ENCODE results near the gene CLEC4C. TPM values are rescaled to one million over a fixed set of nuclear protein-coding genes. Genes with fewer than 3 reads are reported as not detected.
A peak's percentile ranks its signal among the peaks of the same experiment; 100 is the strongest.

Gene CLEC4C
- total and polyA plus RNA-seq, 9 donors, result 0.09 TPM; not detected in 8

GRCh38 chr12:7729746-7730145 lies 17.4 kb downstream of the CLEC4C start:
- no peaks in the 10 kb centered on the region for H3K4me1 ChIP-seq (ENCODE audit: control insufficient read depth, insufficient read depth, low read length)
- peak; percentile 11 for DNase-seq
- H3K27ac ChIP-seq (ENCODE audit: low read length), result no peak overlapping the region
- no peaks in the 10 kb centered on the region for H3K27me3 ChIP-seq (ENCODE audit: control insufficient read depth, insufficient read depth, low read length)
- no peaks in the 10 kb centered on the region for H3K36me3 ChIP-seq (ENCODE audit: control insufficient read depth, insufficient read depth, low read length)
- H3K4me3 ChIP-seq (ENCODE audit: low read length), result no peak overlapping the region
- H3K9me3 ChIP-seq (replicated peaks; ENCODE audit: control insufficient read depth, low read depth, low read length), result no peaks in the 10 kb centered on the region
- WGBS (ENCODE audit: insufficient coverage), result 0% methylated on average over 2 of the region's 4 CpGs

- H3K9me3 ChIP-seq (replicated peaks; ENCODE audit: control insufficient read depth, low read depth, low read length), result no peaks in the 10 kb centered on the region
- no peaks in the 10 kb centered on the region for H3K27me3 ChIP-seq (ENCODE audit: control insufficient read depth, insufficient read depth, low read length)
- no peaks in the 10 kb centered on the region for H3K4me1 ChIP-seq (ENCODE audit: control insufficient read depth, insufficient read depth, low read length)
- H3K4me3 ChIP-seq (ENCODE audit: low read length), result no peak overlapping the region
- no peak for DNase-seq
- H3K27ac ChIP-seq (ENCODE audit: low read length), result no peak overlapping the region
- no peaks in the 10 kb centered on the region for H3K36me3 ChIP-seq (ENCODE audit: control insufficient read depth, insufficient read depth, low read length)
- 69% methylated on average over 2 of the region's 3 CpGs for WGBS (ENCODE audit: insufficient coverage)
Measured at GRCh38 chr12:7723926-7724325, 23.2 kb downstream of the CLEC4C start.

- no peak for DNase-seq
- WGBS (ENCODE audit: insufficient coverage), result no CpG with 5 or more reads among the region's 15 CpGs
- H3K9me3 ChIP-seq (replicated peaks; ENCODE audit: control insufficient read depth, low read depth, low read length), result no peaks in the 10 kb centered on the region
- no peak overlapping the region for H3K27ac ChIP-seq (ENCODE audit: low read length)
- H3K36me3 ChIP-seq (ENCODE audit: control insufficient read depth, insufficient read depth, low read length), result no peaks in the 10 kb centered on the region
- no peaks in the 10 kb centered on the region for H3K4me1 ChIP-seq (ENCODE audit: control insufficient read depth, insufficient read depth, low read length)
- H3K4me3 ChIP-seq (ENCODE audit: low read length), result no peak overlapping the region
- H3K27me3 ChIP-seq (ENCODE audit: control insufficient read depth, insufficient read depth, low read length), result no peaks in the 10 kb centered on the region
Measured at GRCh38 chr12:7719946-7720730, 27.0 kb downstream of the CLEC4C start.

- no peaks in the 10 kb centered on the region for H3K36me3 ChIP-seq (ENCODE audit: control insufficient read depth, insufficient read depth, low read length)
- WGBS (ENCODE audit: insufficient coverage), result no CpG with 5 or more reads among the region's 5 CpGs
- DNase-seq, result peak; percentile 7
- no peak overlapping the region for H3K4me3 ChIP-seq (ENCODE audit: low read length)
- H3K9me3 ChIP-seq (replicated peaks; ENCODE audit: control insufficient read depth, low read depth, low read length), result no peaks in the 10 kb centered on the region
- H3K4me1 ChIP-seq (ENCODE audit: control insufficient read depth, insufficient read depth, low read length), result no peaks in the 10 kb centered on the region
- no peak overlapping the region for H3K27ac ChIP-seq (ENCODE audit: low read length)
- H3K27me3 ChIP-seq (ENCODE audit: control insufficient read depth, insufficient read depth, low read length), result no peaks in the 10 kb centered on the region
Measured at GRCh38 chr12:7716381-7716780, 30.8 kb downstream of the CLEC4C start.

GRCh38 chr12:7712841-7713442 lies 34.2 kb downstream of the CLEC4C start:
- no peak for DNase-seq
- H3K9me3 ChIP-seq (replicated peaks; ENCODE audit: control insufficient read depth, low read depth, low read length), result no peaks in the 10 kb centered on the region
- H3K27me3 ChIP-seq (ENCODE audit: control insufficient read depth, insufficient read depth, low read length), result no peaks in the 10 kb centered on the region
- H3K27ac ChIP-seq (ENCODE audit: low read length), result no peak overlapping the region
- no peaks in the 10 kb centered on the region for H3K4me1 ChIP-seq (ENCODE audit: control insufficient read depth, insufficient read depth, low read length)
- no peaks in the 10 kb centered on the region for H3K36me3 ChIP-seq (ENCODE audit: control insufficient read depth, insufficient read depth, low read length)
- WGBS (ENCODE audit: insufficient coverage), result 86% methylated on average over 21 of the region's 28 CpGs
- H3K4me3 ChIP-seq (ENCODE audit: low read length), result no peak overlapping the region

GRCh38 chr12:7711133-7711532 lies 36.0 kb downstream of the CLEC4C start, which contains the start of gene DPPA3:
TSS of gene DPPA3 (plus strand) at chr12:7711433. CDS start at chr12:7711571, 138 bp downstream.
- Histone ChIP-seq H3K4me3 (ENCODE audit: low read length) (no peak within 1 kb of the TSS), H3K27ac (ENCODE audit: low read length) (no peak within 1 kb of the TSS), H3K9me3 (replicated peaks; ENCODE audit: control insufficient read depth, low read depth, low read length) (no peaks in the 10 kb centered on the region), H3K27me3 (ENCODE audit: control insufficient read depth, insufficient read depth, low read length) (no peaks in the 10 kb centered on the region), H3K4me1 (ENCODE audit: control insufficient read depth, insufficient read depth, low read length) (no peaks in the 10 kb centered on the region), H3K36me3 (ENCODE audit: control insufficient read depth, insufficient read depth, low read length) (no peaks in the 10 kb centered on the region)
- DNase-seq, result no peak
- 45% methylated on average over 6 of the region's 7 CpGs for WGBS (ENCODE audit: insufficient coverage)

- WGBS (ENCODE audit: insufficient coverage), result 65% methylated on average over 2 of the region's 8 CpGs
- Histone ChIP-seq H3K4me1 (ENCODE audit: control insufficient read depth, insufficient read depth, low read length) (no peaks in the 10 kb centered on the region), H3K27ac (ENCODE audit: low read length) (no peak overlapping the region), H3K9me3 (replicated peaks; ENCODE audit: control insufficient read depth, low read depth, low read length) (no peaks in the 10 kb centered on the region), H3K36me3 (ENCODE audit: control insufficient read depth, insufficient read depth, low read length) (no peaks in the 10 kb centered on the region), H3K4me3 (ENCODE audit: low read length) (no peak overlapping the region), H3K27me3 (ENCODE audit: control insufficient read depth, insufficient read depth, low read length) (no peaks in the 10 kb centered on the region)
- no peak for DNase-seq
Measured at GRCh38 chr12:7709969-7710675, 37.1 kb downstream of the CLEC4C start.

- DNase-seq, result no peak
- 87% methylated on average over 29 of the region's 29 CpGs for WGBS (ENCODE audit: insufficient coverage)
- Histone ChIP-seq H3K27ac (ENCODE audit: low read length) (no peak overlapping the region), H3K36me3 (ENCODE audit: control insufficient read depth, insufficient read depth, low read length) (no peaks in the 10 kb centered on the region), H3K4me1 (ENCODE audit: control insufficient read depth, insufficient read depth, low read length) (no peaks in the 10 kb centered on the region), H3K4me3 (ENCODE audit: low read length) (no peak overlapping the region), H3K27me3 (ENCODE audit: control insufficient read depth, insufficient read depth, low read length) (no peaks in the 10 kb centered on the region), H3K9me3 (replicated peaks; ENCODE audit: control insufficient read depth, low read depth, low read length) (no peaks in the 10 kb centered on the region)
Measured at GRCh38 chr12:7705846-7706245, 41.3 kb downstream of the CLEC4C start.

- Histone ChIP-seq H3K4me1 (ENCODE audit: control insufficient read depth, insufficient read depth, low read length) (peaks cover 4% of the 10 kb centered on the region), H3K9me3 (replicated peaks; ENCODE audit: control insufficient read depth, low read depth, low read length) (no peaks in the 10 kb centered on the region), H3K36me3 (ENCODE audit: control insufficient read depth, insufficient read depth, low read length) (no peaks in the 10 kb centered on the region), H3K4me3 (ENCODE audit: low read length) (no peak within 1 kb of the TSS), H3K27me3 (ENCODE audit: control insufficient read depth, insufficient read depth, low read length) (no peaks in the 10 kb centered on the region), H3K27ac (ENCODE audit: low read length) (no peak within 1 kb of the TSS)
- peak; percentile 38 for DNase-seq
- 40% methylated on average over 1 of the region's 7 CpGs for WGBS (ENCODE audit: insufficient coverage)
Measured at GRCh38 chr12:7695566-7696197, 51.5 kb downstream of the CLEC4C start, which contains the start of gene GDF3. TSS of gene GDF3 (minus strand) at chr12:7695775. CDS start at chr12:7695728, 47 bp downstream.

GRCh38 chr12:7695237-7695560 lies 52.0 kb downstream of the CLEC4C start:
- Histone ChIP-seq H3K4me3 (ENCODE audit: low read length) (no peak overlapping the region), H3K27ac (ENCODE audit: low read length) (no peak overlapping the region)

More at GRCh38 chr12:7695237-7695560, 52.0 kb downstream of the CLEC4C start:
- Histone ChIP-seq H3K27me3 (ENCODE audit: control insufficient read depth, insufficient read depth, low read length) (no peaks in the 10 kb centered on the region), H3K9me3 (replicated peaks; ENCODE audit: control insufficient read depth, low read depth, low read length) (no peaks in the 10 kb centered on the region), H3K4me1 (ENCODE audit: control insufficient read depth, insufficient read depth, low read length) (peaks cover 4% of the 10 kb centered on the region), H3K36me3 (ENCODE audit: control insufficient read depth, insufficient read depth, low read length) (no peaks in the 10 kb centered on the region)
- no peak for DNase-seq
- WGBS (ENCODE audit: insufficient coverage), result 13% methylated on average over 9 of the region's 10 CpGs
